Measurements from ENCODE around the gene SARNP. TPM values are rescaled to one million over a fixed set of nuclear protein-coding genes. Genes with fewer than 3 reads are reported as not detected.
A peak's percentile ranks its signal among the peaks of the same experiment; 100 is the strongest.

Gene SARNP
- total and polyA plus RNA-seq, 9 of the 15 experiments (the other 6 are each of a cell fraction or from before 2014, with no cell fraction given) = 70.1 to 400 (median 198) TPM

- TF ChIP-seq, protein P1, sequence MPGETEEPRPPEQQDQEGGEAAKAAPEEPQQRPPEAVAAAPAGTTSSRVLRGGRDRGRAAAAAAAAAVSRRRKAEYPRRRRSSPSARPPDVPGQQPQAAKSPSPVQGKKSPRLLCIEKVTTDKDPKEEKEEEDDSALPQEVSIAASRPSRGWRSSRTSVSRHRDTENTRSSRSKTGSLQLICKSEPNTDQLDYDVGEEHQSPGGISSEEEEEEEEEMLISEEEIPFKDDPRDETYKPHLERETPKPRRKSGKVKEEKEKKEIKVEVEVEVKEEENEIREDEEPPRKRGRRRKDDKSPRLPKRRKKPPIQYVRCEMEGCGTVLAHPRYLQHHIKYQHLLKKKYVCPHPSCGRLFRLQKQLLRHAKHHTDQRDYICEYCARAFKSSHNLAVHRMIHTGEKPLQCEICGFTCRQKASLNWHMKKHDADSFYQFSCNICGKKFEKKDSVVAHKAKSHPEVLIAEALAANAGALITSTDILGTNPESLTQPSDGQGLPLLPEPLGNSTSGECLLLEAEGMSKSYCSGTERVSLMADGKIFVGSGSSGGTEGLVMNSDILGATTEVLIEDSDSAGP (CRISPR knock-in tag; IDR thresholded peaks at IDR 0.05) = no peak
- TF ChIP-seq ARHGAP35 (IDR thresholded peaks at IDR 0.05; ENCODE audit: partially characterized antibody) = no peak
- TF ChIP-seq ID3 (CRISPR knock-in tag; IDR thresholded peaks at IDR 0.05) = no peak
- no peak for TF ChIP-seq ID3 (tag; IDR thresholded peaks at IDR 0.05)
- no peak for TF ChIP-seq ZNF354B (CRISPR knock-in tag; IDR thresholded peaks at IDR 0.05)
- TF ChIP-seq RB1 (IDR thresholded peaks at IDR 0.05; ENCODE audit: low read depth) = peak; percentile 77
- TF ChIP-seq CBFA2T3 (IDR thresholded peaks at IDR 0.05) = peak; percentile 45
- TF ChIP-seq GTF2E2 (tag; IDR thresholded peaks at IDR 0.05) = no peak; the same call in 1 of the 2 replicates
- TF ChIP-seq TBL1XR1 (IDR thresholded peaks at IDR 0.05; ENCODE audit: low read length in 2 of 2) = peak; percentile 26 to 56; a peak in 1 of 4 replicates
- no peak for TF ChIP-seq RFX1 (IDR thresholded peaks at IDR 0.05)
- TF ChIP-seq, protein P2, sequence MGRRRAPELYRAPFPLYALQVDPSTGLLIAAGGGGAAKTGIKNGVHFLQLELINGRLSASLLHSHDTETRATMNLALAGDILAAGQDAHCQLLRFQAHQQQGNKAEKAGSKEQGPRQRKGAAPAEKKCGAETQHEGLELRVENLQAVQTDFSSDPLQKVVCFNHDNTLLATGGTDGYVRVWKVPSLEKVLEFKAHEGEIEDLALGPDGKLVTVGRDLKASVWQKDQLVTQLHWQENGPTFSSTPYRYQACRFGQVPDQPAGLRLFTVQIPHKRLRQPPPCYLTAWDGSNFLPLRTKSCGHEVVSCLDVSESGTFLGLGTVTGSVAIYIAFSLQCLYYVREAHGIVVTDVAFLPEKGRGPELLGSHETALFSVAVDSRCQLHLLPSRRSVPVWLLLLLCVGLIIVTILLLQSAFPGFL (CRISPR knock-in tag; IDR thresholded peaks at IDR 0.05) = peak; percentile 66; the same call in 1 of the 2 replicates
- peak; percentile 73 to 95 for TF ChIP-seq MAZ (CRISPR knock-in tag; conservative IDR thresholded peaks at IDR 0.05 in 1 of 2, IDR thresholded peaks at IDR 0.05 in 1 of 2)
- TF ChIP-seq, protein P3, sequence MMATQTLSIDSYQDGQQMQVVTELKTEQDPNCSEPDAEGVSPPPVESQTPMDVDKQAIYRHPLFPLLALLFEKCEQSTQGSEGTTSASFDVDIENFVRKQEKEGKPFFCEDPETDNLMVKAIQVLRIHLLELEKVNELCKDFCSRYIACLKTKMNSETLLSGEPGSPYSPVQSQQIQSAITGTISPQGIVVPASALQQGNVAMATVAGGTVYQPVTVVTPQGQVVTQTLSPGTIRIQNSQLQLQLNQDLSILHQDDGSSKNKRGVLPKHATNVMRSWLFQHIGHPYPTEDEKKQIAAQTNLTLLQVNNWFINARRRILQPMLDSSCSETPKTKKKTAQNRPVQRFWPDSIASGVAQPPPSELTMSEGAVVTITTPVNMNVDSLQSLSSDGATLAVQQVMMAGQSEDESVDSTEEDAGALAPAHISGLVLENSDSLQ (IDR thresholded peaks at IDR 0.05) = peak; percentile 98
- no peak for TF ChIP-seq MCM3 (IDR thresholded peaks at IDR 0.05)
- no peak for TF ChIP-seq U2AF2 (optimal IDR thresholded peaks at IDR 0.05; ENCODE audit: low read depth, low read length)
- TF ChIP-seq, protein P4, sequence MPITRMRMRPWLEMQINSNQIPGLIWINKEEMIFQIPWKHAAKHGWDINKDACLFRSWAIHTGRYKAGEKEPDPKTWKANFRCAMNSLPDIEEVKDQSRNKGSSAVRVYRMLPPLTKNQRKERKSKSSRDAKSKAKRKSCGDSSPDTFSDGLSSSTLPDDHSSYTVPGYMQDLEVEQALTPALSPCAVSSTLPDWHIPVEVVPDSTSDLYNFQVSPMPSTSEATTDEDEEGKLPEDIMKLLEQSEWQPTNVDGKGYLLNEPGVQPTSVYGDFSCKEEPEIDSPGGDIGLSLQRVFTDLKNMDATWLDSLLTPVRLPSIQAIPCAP (CRISPR knock-in tag; IDR thresholded peaks at IDR 0.05; ENCODE audit: borderline replicate concordance) = no peak
- 0 out of 2 replicates have a peak, but pooled peaks have one; percentile 23 for TF ChIP-seq SMARCC2 (IDR thresholded peaks at IDR 0.05; ENCODE audit: low read depth)
- TF ChIP-seq HMG20A (CRISPR knock-in tag; conservative IDR thresholded peaks at IDR 0.05) = no peak
- no peak for TF ChIP-seq ZNF224 (CRISPR knock-in tag; IDR thresholded peaks at IDR 0.05)
- TF ChIP-seq ZNF445 (CRISPR knock-in tag; IDR thresholded peaks at IDR 0.05; ENCODE audit: low read depth) = no peak
- no peak for TF ChIP-seq ZFP1 (CRISPR knock-in tag; IDR thresholded peaks at IDR 0.05)
- TF ChIP-seq KAT7 (CRISPR knock-in tag; IDR thresholded peaks at IDR 0.05; ENCODE audit: borderline replicate concordance) = peak; percentile 84
- TF ChIP-seq, protein P5, sequence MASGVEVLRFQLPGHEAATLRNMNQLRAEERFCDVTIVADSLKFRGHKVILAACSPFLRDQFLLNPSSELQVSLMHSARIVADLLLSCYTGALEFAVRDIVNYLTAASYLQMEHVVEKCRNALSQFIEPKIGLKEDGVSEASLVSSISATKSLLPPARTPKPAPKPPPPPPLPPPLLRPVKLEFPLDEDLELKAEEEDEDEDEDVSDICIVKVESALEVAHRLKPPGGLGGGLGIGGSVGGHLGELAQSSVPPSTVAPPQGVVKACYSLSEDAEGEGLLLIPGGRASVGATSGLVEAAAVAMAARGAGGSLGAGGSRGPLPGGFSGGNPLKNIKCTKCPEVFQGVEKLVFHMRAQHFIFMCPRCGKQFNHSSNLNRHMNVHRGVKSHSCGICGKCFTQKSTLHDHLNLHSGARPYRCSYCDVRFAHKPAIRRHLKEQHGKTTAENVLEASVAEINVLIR (CRISPR knock-in tag; IDR thresholded peaks at IDR 0.05) = peak; percentile 74
Measured at GRCh38 chr12:55728939-55729818, 88.3 kb downstream of the SARNP start, which contains the start of gene CD63 (continued).

Measured in K562 (cell line).